SK-N-SH treated with all-trans-retinoic acid at 6 μM for 48 hours (cell line): ENCODE data around the gene RUNDC3A.

Source experiments
- ATAC-seq: fragments of 200-7000 bp; cut with Tn5 transposase; 3 replicates; pipeline ENCODE4 v1.9.1; 2020; ENCODE audit warnings: mild to moderate bottlenecking, moderate library complexity
- BACH2 ChIP-seq: fragments of 250-450 bp; sonication (Bioruptor Pico); IDR thresholded peaks from 2 replicates; pipeline ENCODE4 v1.9.0; 2021; ENCODE audit warnings: mild to moderate bottlenecking, borderline replicate concordance
- CSDC2 ChIP-seq: fragments of 250-450 bp; sonication (Bioruptor Pico); IDR thresholded peaks from 2 replicates; pipeline ENCODE4 v1.5.0; 2020; ENCODE audit warnings: mild to moderate bottlenecking, moderate library complexity
- ESRRG ChIP-seq: fragments of 250-450 bp; sonication (Bioruptor Pico); IDR thresholded peaks from 2 replicates; pipeline ENCODE4 v1.6.1; 2021; ENCODE audit warnings: mild to moderate bottlenecking
- GLIS3 ChIP-seq: fragments of 250-450 bp; sonication (Bioruptor Pico); IDR thresholded peaks from 2 replicates; pipeline ENCODE4 v1.5.0; 2020; ENCODE audit warnings: mild to moderate bottlenecking, moderate library complexity
- ISL1 ChIP-seq: fragments of 250-450 bp; sonication (Bioruptor Pico); IDR thresholded peaks from 2 replicates; pipeline ENCODE4 v2.1.2; 2022; ENCODE audit warnings: mild to moderate bottlenecking, moderate library complexity
- OSR1 ChIP-seq: fragments of 250-450 bp; sonication (Bioruptor Pico); IDR thresholded peaks from 2 replicates; pipeline ENCODE4 v1.8.0; 2022; ENCODE audit warnings: moderate library complexity, mild to moderate bottlenecking, inconsistent platforms
- PPARA ChIP-seq: fragments of 250-450 bp; sonication (Bioruptor Pico); IDR thresholded peaks from 2 replicates; pipeline ENCODE4 v1.5.0; 2020; ENCODE audit warnings: mild to moderate bottlenecking, borderline replicate concordance
- RARB ChIP-seq: fragments of 250-450 bp; sonication (Bioruptor Pico); IDR thresholded peaks from 2 replicates; pipeline ENCODE4 v1.8.0; 2021; ENCODE audit warnings: mild to moderate bottlenecking, moderate library complexity
- SNAI2 ChIP-seq: fragments of 250-450 bp; sonication (Bioruptor Pico); IDR thresholded peaks from 2 replicates; pipeline ENCODE4 v1.5.0; 2020; ENCODE audit warnings: mild to moderate bottlenecking, moderate library complexity
- TCF4 ChIP-seq: fragments of 250-450 bp; sonication (Bioruptor Pico); IDR thresholded peaks from 2 replicates; pipeline ENCODE4 v1.8.0; 2021; ENCODE audit warnings: mild to moderate bottlenecking, moderate library complexity, borderline replicate concordance
- TOX ChIP-seq: fragments of 250-450 bp; sonication (Bioruptor Pico); IDR thresholded peaks from 2 replicates; pipeline ENCODE4 v1.8.0; 2021; ENCODE audit warnings: mild to moderate bottlenecking, moderate library complexity, borderline replicate concordance
- TSHZ2 ChIP-seq: fragments of 250-450 bp; sonication (Bioruptor Pico); IDR thresholded peaks from 2 replicates; pipeline ENCODE4 v1.5.0; 2020; ENCODE audit warnings: mild to moderate bottlenecking, moderate library complexity
- ZC3H10 ChIP-seq: fragments of 250-450 bp; sonication (Bioruptor Pico); IDR thresholded peaks from 2 replicates; pipeline ENCODE4 v1.5.1; 2021; ENCODE audit warnings: mild to moderate bottlenecking, moderate library complexity
- ZFP3 ChIP-seq: fragments of 250-450 bp; sonication (Bioruptor Pico); IDR thresholded peaks from 2 replicates; pipeline ENCODE4 v1.5.0; 2020; ENCODE audit warnings: mild to moderate bottlenecking, moderate library complexity
- ZNF565 ChIP-seq: fragments of 450-650 bp; formaldehyde crosslinking; conservative IDR thresholded peaks from 2 replicates; pipeline ENCODE4 v1.5.0; 2020; ENCODE audit warnings: low read depth, mild to moderate bottlenecking, moderate library complexity
- ZNF8 ChIP-seq: fragments of 450-650 bp; formaldehyde crosslinking; IDR thresholded peaks from 2 replicates; pipeline ENCODE4 v1.5.0; 2020; ENCODE audit warnings: mild to moderate bottlenecking, moderate library complexity
- TF ChIP-seq, protein P1 (sequence below): fragments of 250-450 bp; sonication (Bioruptor Pico); IDR thresholded peaks from 2 replicates; pipeline ENCODE4 v1.8.0; 2020; ENCODE audit warnings: mild to moderate bottlenecking, moderate library complexity, borderline replicate concordance
- TF ChIP-seq, protein P2 (sequence below): fragments of 250-450 bp; sonication (Bioruptor Pico); IDR thresholded peaks from 2 replicates; pipeline ENCODE4 v1.5.1; 2020; ENCODE audit warnings: low read depth, mild to moderate bottlenecking, moderate library complexity

Gene RUNDC3A

GRCh38 chr17:44360826-44361225 is 52.4 kb downstream of the RUNDC3A start:
- no peak for ATAC-seq
- TF ChIP-seq ZNF565 (no peak), SNAI2 (CRISPR knock-in tag) (no peak), ZFP3 (CRISPR knock-in tag) (no peak), CSDC2 (CRISPR knock-in tag) (no peak), TOX (CRISPR knock-in tag) (no peak), BACH2 (CRISPR knock-in tag) (no peak), ZNF8 (CRISPR knock-in tag) (no peak)
- TF ChIP-seq, protein P1, sequence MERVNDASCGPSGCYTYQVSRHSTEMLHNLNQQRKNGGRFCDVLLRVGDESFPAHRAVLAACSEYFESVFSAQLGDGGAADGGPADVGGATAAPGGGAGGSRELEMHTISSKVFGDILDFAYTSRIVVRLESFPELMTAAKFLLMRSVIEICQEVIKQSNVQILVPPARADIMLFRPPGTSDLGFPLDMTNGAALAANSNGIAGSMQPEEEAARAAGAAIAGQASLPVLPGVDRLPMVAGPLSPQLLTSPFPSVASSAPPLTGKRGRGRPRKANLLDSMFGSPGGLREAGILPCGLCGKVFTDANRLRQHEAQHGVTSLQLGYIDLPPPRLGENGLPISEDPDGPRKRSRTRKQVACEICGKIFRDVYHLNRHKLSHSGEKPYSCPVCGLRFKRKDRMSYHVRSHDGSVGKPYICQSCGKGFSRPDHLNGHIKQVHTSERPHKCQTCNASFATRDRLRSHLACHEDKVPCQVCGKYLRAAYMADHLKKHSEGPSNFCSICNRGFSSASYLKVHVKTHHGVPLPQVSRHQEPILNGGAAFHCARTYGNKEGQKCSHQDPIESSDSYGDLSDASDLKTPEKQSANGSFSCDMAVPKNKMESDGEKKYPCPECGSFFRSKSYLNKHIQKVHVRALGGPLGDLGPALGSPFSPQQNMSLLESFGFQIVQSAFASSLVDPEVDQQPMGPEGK (CRISPR knock-in tag), result no peak
- TF ChIP-seq, protein P2, sequence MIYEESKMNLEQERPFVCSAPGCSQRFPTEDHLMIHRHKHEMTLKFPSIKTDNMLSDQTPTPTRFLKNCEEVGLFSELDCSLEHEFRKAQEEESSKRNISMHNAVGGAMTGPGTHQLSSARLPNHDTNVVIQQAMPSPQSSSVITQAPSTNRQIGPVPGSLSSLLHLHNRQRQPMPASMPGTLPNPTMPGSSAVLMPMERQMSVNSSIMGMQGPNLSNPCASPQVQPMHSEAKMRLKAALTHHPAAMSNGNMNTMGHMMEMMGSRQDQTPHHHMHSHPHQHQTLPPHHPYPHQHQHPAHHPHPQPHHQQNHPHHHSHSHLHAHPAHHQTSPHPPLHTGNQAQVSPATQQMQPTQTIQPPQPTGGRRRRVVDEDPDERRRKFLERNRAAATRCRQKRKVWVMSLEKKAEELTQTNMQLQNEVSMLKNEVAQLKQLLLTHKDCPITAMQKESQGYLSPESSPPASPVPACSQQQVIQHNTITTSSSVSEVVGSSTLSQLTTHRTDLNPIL (CRISPR knock-in tag), result no peak

DNA sequence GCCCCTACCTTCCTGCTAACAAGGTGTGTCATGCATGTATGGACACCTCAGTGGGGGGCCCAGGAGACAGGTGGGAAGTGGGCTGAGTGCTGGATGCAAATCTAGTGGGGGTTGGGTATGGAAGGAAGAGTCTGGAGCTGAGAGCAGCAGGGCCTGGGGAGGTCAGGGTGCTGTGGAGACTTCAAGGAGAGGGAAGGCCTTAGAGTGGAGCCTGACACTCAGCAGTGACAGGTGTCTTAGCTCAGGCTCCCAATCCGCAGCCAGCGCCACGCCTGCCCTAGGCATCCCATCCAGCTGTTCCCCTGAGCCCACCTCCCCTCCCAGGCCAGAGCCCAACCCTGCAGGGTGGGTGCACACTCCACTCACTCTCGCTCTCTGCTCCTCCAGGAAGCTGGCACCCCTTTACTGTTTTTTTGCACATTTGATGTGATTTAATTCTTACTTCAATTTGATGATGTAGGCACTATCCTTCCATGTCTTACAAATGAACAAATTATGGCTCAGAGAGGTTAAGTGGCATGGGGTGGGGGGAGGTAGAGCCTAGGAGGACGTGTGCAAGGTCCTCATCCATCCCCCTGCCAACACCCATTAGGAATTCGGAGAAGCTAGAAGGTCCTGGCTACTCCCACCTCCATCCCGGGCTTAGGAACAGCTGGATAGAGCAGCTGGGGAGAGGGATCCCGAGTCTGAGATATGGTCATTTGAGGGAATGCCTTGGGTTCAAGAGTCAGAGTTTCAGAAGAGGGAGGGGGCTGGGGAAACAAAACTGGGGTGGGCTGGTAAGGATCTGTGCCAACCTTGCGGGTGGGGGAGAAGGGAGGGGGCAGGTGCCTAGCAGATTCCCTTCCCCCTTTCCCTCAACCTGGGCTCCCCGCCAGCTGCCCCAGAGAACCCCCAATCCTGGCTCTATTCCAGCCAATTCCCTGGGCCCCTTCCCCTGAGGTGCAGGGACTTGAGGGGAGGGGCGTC is 53.2 kb downstream of the RUNDC3A start:
- ATAC-seq, result no peak
- no peak for TF ChIP-seq ESRRG (CRISPR knock-in tag)
- TF ChIP-seq ZC3H10 (CRISPR knock-in tag), result no peak
- no peak for TF ChIP-seq TCF4
- no peak for TF ChIP-seq TOX (CRISPR knock-in tag)
- TF ChIP-seq, all 23 proteins: peak for 0

DNA sequence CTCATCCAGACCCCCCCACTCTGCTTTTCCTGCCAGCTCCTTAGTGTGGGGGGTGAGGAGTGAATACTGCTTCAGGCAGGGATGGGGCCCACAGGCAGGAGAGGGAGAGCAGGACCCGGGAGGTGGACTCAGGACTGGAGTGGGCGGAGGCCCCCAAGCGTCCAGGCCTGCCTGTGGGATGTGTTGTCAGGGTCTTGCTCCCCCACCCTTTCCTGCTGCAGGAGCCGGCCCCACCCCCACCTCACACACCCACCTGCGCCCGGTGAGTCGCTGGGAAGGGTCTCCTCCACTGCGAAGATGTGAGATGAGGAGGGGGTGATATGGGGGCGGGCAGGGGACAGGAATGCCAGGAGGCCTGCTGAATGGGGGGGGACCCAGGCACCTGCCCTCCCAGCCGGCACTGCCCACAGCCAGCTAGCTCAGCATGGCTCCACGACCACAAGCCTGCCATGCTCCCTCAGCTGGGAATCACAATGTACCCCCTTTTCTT is 54.1 kb downstream of the RUNDC3A start:
- TF ChIP-seq ZNF8 (CRISPR knock-in tag), result no peak
- TF ChIP-seq, protein P1 (CRISPR knock-in tag), result no peak
- no peak for TF ChIP-seq ISL1 (CRISPR knock-in tag)
- TF ChIP-seq RARB (CRISPR knock-in tag), result no peak
- TF ChIP-seq, protein P2 (CRISPR knock-in tag), result no peak
- no peak for TF ChIP-seq OSR1
- TF ChIP-seq ZC3H10 (CRISPR knock-in tag), result no peak
- no peak for TF ChIP-seq PPARA (CRISPR knock-in tag)
- TF ChIP-seq ZFP3 (CRISPR knock-in tag), result no peak
- no peak for TF ChIP-seq TCF4
- TF ChIP-seq ZNF565, result no peak
- TF ChIP-seq ESRRG (CRISPR knock-in tag), result no peak
- TF ChIP-seq, all 23 proteins: peak for 0
- ATAC-seq, result peak; percentile 36

DNA sequence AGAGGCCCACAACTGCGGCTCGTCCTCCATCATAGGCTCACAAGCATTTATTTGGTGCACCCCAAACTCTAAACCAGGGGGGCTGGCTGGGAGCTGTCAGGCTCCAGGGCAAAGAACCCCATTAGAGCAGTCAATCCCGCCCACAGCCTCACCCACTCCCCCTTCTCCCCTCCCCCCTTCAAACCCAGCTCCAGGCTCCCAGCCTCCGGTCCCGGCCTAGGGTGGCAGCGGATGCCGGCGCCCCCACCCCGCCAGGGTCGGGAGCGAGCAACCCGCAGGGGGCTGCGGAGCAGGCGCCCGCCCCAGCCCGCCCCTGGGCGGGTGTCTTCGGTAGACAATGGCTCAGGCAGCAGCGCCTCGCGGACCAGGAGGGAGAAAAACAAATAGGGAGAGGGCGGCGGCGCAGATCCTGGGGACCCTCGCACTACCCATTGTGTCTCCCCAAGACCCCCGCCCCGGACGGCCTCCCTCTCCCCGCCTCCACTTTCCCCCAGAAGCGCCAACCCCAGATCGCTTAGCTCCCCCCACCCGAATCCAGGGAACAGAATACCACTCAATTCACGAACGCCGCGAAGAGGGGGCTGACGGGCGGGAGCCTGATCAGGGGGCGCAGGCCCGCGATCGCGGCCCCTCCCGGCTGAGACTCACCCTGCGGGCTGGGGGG is 54.7 kb downstream of the RUNDC3A start:
- no peak for TF ChIP-seq SNAI2 (CRISPR knock-in tag)
- peak; percentile 65 for ATAC-seq

DNA sequence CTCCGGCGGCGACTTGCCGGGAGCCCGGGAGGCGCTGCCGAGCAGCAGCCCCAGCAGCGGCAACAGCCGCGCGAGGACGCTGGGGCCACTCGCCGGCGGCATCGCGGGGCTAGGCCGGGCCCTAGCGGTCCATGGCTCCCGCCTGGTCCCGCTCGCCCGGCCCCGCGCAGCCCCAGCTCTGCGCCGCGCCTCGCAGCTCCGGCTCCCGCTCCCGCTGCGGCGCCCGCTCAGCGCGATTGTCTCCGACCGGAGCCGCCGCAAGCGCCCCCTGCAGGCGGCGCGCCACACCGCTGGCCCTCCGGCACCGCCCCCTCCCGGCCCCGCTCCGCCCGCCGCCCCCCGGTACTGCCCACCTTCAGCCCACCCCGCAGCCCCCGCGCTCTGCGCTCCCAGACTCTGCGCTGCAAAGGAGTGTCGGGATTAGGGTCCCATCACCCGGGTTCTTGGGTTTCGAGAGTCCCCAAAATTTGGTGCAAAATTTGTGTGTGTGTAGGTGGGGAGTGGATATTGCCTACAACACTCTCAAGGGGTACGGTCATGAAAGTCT is 55.3 kb downstream of the RUNDC3A start, which contains the start of gene FAM171A2:
TSS of gene FAM171A2 (minus strand) at position 241 of the 547 bp plus-strand sequence. CDS start at position 102, 139 bp downstream.
- ATAC-seq, result peak; percentile 87
- no peak for TF ChIP-seq ZNF8 (CRISPR knock-in tag)
- no peak for TF ChIP-seq BACH2 (CRISPR knock-in tag)
- TF ChIP-seq, protein P1 (CRISPR knock-in tag), result no peak
- TF ChIP-seq ESRRG (CRISPR knock-in tag), result no peak
- TF ChIP-seq TOX (CRISPR knock-in tag), result no peak
- no peak for TF ChIP-seq TCF4
- TF ChIP-seq ZC3H10 (CRISPR knock-in tag), result no peak
- no peak for TF ChIP-seq ZNF565
- no peak for TF ChIP-seq ZFP3 (CRISPR knock-in tag)
- no peak for TF ChIP-seq OSR1
- TF ChIP-seq TSHZ2 (CRISPR knock-in tag), result no peak
- TF ChIP-seq GLIS3, result no peak
- no peak for TF ChIP-seq PPARA (CRISPR knock-in tag)
